K562 (cell line): ENCODE results near the gene VIPR2. TPM values are rescaled to one million over a fixed set of nuclear protein-coding genes. Genes with fewer than 3 reads are reported as not detected.

Source experiments
- DEAF1 ChIP-seq: fragments of 450-650 bp; formaldehyde crosslinking; IDR thresholded peaks from 2 replicates; pipeline ENCODE4 v1.4.0; 2020; ENCODE audit warnings: mild to moderate bottlenecking, moderate library complexity
- MGA ChIP-seq: fragments of 450-650 bp; IDR thresholded peaks from 2 replicates; pipeline ENCODE4 v1.6.1; 2016; ENCODE audit warnings: mild to moderate bottlenecking, moderate library complexity
- RBM25 ChIP-seq: fragments of 200-400 bp; formaldehyde crosslinking; IDR thresholded peaks from 2 replicates; pipeline ENCODE4 v1.6.1; 2018; ENCODE audit warnings: low read length, low read depth, moderate library complexity; ENCODE audit not compliant: severe bottlenecking
- RFX7 ChIP-seq: fragments of 250-450 bp; sonication (Bioruptor Pico); IDR thresholded peaks from 2 replicates; pipeline ENCODE4 v1.5.1; 2021; ENCODE audit warnings: mild to moderate bottlenecking
- TARDBP ChIP-seq: fragments of 450-650 bp; IDR thresholded peaks from 2 replicates; pipeline ENCODE4 v1.6.1; 2016
- USF1 ChIP-seq: sonication (generic); formaldehyde crosslinking; IDR thresholded peaks from 2 replicates; pipeline ENCODE4 v1.9.0; 2022; ENCODE audit warnings: mild to moderate bottlenecking, missing genetic modification reagents
- ZFPM2 ChIP-seq: fragments of 250-450 bp; sonication (Bioruptor Pico); IDR thresholded peaks from 2 replicates; pipeline ENCODE4 v1.5.1; 2022; ENCODE audit warnings: mild to moderate bottlenecking
- polyA plus RNA-seq, 8 experiments: library from polyadenylated mRNA; depleted of rRNA in 4 of 8; stranded (reverse) in 5 of 8; unstranded in 3 of 8; fragments of >200 nt; fragmentation: Nextera tagmentation in 2 of 8; fragmentation: Illumina TruSeq in 1 of 8; extraction: Ambion mirVana in 2 of 8; extraction: Trizol in 1 of 8; gene quantifications; 2 replicates each; pipeline versions ENCODE4 v1.2.1 to v1.2.3, GENCODE V29; 2011 to 2014; ENCODE audit warnings: inconsistent platforms in 1 of 8, missing spikeins in 1 of 8
- total RNA-seq, 7 experiments: library from RNA; depleted of rRNA in 6 of 7; stranded (reverse); fragments of >200 nt in 6 of 7; fragmentation: Illumina TruSeq in 2 of 7; extraction: Trizol in 2 of 7; gene quantifications; 2 replicates each; pipeline versions ENCODE4 v1.2.1 to v1.2.3, GENCODE V29; 2011 to 2021; ENCODE audit warnings: low replicate concordance in 1 of 7

Gene VIPR2
- total and polyA plus RNA-seq, 9 of the 15 experiments (the other 6 are each of a cell fraction or from before 2014, with no cell fraction given) = 0.04 TPM; not detected in 8

- TF ChIP-seq RBM25 (no peak), TARDBP (no peak), RFX7 (no peak), ZFPM2 (CRISPR knock-in tag) (no peak), MGA (no peak), DEAF1 (no peak), USF1 (CRISPR knock-in tag) (no peak)
Observed at GRCh38 chr7:159167139-159167538, 22.5 kb upstream of the VIPR2 start (continued).
